GM21526 (cell line): Measurements from ENCODE around the gene PTBP3.
"Not testable (repeated sequence)": the region's sequence is repeated elsewhere in the genome, so short reads cannot be mapped to it uniquely, and the experiment has no call there.

Experiments used
- ATAC-seq: cut with Tn5 transposase; IDR thresholded peaks from one replicate; pipeline ENCODE4 v1.9.1; 2021; ENCODE audit warnings: moderate library complexity; ENCODE audit not compliant: unreplicated experiment, low FRiP score

The PTBP3 gene

DNA sequence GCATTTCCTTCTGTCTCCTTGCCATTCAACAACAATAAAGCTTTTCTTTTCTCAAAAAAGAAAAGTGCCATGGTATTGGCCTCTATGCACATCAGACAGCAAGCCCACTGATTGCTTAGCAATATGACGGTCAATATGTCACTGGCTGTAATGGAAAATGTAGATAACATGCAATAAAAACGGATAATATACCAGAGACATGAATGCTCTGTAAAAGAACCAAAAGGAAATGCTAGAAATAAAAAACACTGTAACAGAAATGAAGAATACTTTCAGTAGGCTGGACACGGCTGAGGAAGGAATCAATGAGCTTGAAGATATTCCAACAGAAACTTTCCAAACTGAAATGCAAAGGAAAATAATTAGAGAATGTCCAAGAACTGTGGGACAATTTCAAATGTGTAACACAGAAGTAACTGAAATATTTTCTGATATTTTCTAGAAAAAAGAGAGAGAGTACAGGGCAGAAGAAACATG, 10.0 kb downstream of the PTBP3 start:
- no peak for ATAC-seq

DNA sequence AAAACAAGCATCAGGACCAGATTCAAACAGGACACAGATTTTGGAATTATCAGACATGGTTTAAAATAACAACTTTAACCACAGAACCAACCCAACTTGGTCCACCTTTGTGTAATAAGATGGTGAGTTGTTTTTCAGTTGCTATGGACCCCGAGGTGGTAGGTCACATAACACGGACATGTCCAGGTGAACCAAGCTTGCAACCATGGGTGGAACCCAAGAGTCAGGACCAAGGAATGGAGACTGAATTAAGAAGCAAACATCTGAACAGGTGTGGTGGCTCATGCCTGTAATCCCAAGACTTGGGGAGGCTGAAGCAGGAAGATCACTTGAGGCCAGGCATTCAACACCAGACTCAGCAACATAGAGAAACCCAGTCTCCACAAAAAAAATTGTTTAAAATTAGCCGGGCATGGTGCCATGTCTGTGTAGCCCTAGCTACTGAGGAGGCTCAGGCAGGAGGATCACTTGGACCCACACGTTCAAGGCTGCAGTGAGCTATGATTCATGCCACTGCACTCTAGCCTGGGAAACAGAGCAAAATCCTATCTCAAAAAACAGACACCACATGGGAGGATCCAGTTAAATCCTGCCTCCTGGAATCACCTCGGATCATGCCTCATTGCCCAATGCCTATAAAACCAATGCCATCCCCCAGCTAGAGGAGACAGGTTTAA, 10.6 kb downstream of the PTBP3 start:
- no peak for ATAC-seq

DNA sequence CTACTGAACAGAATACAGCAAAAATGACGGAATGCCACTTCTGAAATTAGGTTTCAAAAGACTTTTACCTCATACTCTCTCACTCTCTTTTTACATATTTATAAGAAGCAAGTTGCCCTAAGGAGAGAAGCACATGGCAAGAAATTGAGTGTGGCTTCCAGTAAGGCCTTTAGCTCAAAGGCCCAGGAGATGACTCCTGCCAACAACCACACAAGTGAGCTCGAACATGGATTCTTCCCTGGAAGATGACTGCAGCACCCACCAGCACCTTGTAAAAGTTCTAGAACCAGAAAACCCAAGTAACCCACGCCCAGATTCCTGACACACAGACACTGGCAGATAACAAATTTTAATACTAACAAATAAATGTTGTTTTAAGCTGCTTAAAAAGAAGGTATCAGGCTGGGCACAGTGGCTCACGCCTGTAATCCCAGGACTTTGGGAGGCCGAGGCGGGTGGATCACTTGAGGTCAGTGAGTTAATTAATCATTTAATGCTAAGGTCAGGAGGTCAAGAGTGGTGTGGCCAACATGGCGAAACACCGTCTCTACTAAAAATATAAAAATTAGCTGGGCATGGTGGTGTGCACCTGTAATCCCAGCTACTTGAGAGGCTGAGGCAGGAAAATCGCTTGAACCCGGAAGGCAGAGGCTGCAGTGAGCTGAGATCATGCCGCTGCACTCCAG, 17.0 kb downstream of the PTBP3 start:
- no peak for ATAC-seq

GRCh38 chr9:112315331-112316257, 17.8 kb downstream of the PTBP3 start:
- no peak for ATAC-seq

DNA sequence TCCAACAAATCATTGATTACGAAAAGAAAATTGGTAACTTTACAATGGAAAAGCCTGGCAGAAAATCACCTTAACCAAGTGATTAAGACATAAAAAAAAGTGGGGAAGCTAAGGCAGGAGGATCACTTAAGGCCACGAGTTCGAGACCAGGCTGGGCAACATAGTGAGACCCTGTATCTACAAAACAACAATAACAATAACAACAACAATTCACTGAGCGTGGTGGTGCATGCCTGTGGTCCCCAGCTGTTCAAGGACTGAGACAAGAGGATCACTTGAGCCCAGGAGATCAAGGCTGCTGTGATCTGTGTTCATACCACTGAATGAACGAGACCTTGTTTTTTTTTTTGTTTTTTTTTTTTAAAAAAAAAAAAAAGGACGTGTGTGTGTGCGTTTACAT, 21.3 kb downstream of the PTBP3 start:
- no peak for ATAC-seq

DNA sequence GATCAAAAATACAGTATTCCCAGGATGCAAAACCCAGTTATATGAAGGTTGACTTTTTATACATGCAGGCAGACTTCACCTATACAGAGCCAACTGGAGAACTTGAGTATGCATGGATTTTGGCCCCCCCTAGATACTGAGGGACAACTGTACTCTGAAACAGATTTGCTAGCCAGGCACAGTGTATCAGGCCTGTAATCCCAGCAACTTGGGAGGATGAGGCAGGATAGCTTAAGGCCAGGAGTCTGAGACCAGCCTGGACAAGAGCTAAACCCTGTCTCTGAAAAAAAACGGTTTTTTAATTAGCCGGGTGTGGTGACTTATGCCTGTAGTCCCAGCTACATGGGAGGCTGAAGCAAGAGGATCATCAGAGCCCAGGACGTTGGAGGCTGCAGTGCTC, 21.9 kb downstream of the PTBP3 start:
- no peak for ATAC-seq

DNA sequence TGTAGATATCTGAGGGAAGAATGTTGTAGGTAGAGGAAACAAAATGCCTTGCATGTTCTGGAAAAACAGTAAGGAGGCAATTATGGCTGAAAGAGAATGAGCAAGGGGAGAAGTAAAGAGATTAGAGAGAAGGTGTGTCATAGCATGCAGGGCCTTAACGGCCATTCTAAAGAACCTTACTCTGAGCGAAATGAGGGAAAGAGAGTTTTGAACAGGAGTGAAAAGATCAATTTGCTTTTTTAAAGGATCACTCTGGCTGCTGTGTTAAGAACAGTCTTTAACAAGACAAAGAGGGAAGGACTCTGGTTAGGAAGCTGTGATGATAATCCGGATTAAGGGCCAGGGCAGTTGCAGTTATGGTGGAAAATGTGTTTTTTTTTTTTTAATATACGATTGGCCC, 22.6 kb downstream of the PTBP3 start:
- ATAC-seq = no peak

DNA sequence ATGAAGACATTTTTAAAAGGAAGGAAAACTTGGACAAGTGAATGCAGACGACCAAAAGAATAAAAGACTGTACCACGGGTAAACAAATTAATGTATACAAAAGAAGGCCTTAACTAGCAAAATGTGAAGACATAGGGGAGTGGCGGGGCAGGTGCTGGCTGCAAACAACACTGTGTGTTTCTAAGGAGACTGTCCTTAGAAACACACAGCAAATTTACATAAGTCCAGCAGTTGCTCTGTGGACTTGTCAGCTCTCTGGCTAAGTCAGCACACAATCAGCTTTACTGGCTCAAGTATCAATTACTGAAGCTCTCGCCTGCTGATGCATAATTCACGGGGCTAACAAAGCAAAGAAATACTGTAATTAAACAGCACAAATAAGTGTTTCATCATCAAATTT, 24.8 kb downstream of the PTBP3 start:
- ATAC-seq = no peak

GRCh38 chr9:112301420-112301819, 32.0 kb downstream of the PTBP3 start:
- ATAC-seq = no peak

- no peak for ATAC-seq
Observed at GRCh38 chr9:112299514-112299913, 33.9 kb downstream of the PTBP3 start.

DNA sequence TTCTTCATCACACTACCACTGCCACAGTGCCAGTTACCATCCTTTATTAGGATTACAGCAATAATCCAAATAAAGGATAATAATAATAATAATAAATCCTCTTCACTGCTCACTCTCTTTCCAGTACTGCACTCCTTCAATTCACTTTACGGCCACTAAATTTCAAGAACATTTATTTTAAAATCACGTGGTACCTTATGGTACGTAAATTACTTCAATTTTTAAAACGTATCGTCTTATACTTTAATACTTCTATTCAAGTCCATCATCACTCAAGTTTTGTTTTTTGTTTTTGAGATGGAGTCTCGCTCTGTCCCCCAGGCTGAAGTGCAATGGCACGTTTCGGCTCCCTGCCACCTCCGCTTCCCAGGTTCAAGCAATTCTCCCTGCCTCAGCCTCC, 36.5 kb downstream of the PTBP3 start:
- no peak for ATAC-seq

GRCh38 chr9:112295174-112295573, 38.2 kb downstream of the PTBP3 start:
- no peak for ATAC-seq

DNA sequence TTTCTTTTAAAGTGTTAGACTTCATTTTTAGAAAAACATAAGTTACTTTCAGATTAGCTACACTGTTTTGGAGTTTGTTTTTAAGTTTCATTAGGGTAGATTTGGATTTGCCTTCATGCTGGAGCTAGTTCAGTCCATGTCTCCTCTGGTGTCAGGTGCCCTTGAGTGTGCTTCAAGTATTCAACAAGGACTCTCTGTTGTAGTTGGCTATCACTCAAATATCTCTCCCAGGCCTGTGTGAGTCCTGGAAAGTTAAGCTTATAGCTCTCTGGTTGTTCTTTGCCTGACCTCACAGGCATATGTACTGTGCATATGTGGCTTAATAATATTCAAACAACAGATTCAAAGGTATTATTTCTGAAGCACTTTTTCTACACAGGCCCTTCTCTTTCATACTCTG, 45.4 kb downstream of the PTBP3 start:
- no peak for ATAC-seq

DNA sequence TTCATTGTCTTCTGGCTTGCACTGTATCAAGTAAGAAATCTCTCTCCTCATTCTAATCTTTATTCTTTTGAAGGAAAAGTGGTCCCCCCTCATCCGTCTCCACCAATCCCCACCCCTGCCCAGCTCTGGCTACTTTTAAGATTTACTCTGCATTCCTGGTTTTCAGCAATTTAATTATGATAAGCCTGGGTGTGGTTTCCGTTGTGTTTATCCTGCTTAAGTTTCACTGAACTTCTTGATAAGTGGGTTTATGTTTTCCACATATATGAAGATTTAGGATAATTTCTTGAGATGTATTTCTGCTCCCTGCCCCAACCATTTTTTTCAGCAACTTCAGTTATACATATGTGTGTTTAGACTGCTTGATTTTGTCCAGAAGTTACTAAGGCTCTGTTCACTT, 46.5 kb downstream of the PTBP3 start:
- no peak for ATAC-seq

GRCh38 chr9:112285056-112285455, 48.4 kb downstream of the PTBP3 start:
- ATAC-seq = no peak

DNA sequence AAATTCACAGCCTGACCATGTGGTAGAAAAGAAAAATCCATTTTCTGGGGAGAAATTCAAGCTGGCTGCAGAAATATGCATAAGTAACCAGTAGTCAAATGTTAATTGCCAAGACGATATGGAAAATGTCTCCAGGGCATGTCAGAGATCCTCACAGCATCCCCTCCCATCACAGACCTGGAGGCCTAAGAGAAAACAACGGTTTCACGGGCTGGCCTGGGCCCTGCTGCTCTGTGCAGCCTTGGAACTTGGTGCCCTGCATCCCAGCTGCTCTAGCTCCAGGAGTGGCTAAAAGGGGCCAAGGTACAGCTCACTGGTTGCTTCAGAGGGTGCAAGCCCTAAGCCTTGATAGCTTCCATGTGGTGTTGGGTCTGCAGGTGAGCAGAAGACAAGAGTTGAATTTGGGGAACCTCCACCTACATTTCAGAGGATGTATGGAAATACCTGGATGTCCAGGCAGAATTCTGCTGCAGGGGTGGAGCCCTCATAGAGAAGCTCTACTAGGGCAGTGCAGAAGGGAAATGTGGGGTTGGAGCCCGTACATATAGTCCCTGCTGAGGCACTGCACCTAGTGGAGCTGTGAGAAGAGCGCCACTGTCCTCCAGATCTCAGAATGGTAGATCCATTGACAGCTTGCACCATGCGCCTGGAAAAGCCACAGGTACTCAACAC, 49.7 kb downstream of the PTBP3 start:
- no peak for ATAC-seq

- ATAC-seq = not testable (repeated sequence)
Observed at GRCh38 chr9:112282841-112283240, 50.6 kb downstream of the PTBP3 start.

- no peak for ATAC-seq
Observed at GRCh38 chr9:112280904-112281303, 52.5 kb downstream of the PTBP3 start.

DNA sequence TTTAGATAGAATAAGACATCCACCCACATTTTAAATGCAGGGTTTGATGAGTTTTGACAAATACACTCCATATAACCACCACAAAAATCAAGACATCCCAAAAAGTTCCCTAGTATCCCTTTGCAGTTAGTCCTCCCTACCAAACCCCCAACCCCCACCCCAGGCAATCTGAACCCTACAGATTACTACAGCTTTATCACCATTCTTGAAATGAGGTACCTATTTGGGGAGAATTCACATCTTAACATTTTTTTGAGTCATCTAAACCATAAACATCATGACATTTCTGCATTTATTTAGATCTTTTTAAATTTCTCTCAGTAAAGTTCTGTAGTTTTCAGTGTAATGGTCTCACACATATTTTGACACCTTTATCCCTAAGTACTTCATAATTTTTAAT, 53.9 kb downstream of the PTBP3 start:
- ATAC-seq = no peak

GRCh38 chr9:112278152-112278551, 55.3 kb downstream of the PTBP3 start:
- ATAC-seq = no peak

- ATAC-seq = no peak
Observed at GRCh38 chr9:112274600-112274999, 58.8 kb downstream of the PTBP3 start.
